Adipose tissue (tissue), 3 donors: ENCODE measurements around the gene KLK5. TPM values are rescaled to one million over a fixed set of nuclear protein-coding genes. Genes with fewer than 3 reads are reported as not detected.
"Not testable (repeated sequence)": the region's sequence is repeated elsewhere in the genome, so short reads cannot be mapped to it uniquely, and the experiment has no call there.

ENCODE experiments used
- H3K27ac ChIP-seq: one replicate; pipeline ENCODE4 v1.5.1; 2013; ENCODE audit warnings: low read depth, low read length
- WGBS, 3 donors: extraction: QIAGEN DNeasy Blood & Tissue Kit; methylation state at CpG; one replicate each; pipeline ENCODE4 v1.1.7; 2013; 5-methylcytosine and 5-hydroxymethylcytosine counted together
- polyA plus RNA-seq, 3 donors: library from polyadenylated mRNA; stranded (reverse); fragments of 200-250 nt; gene quantifications; one replicate each; pipeline ENCODE4 v1.2.3, GENCODE V29; 2013
- donor health status: healthy with polysubstance abuse.
- donor health status: Bipolar disorder and iron deficiency.
- donor health status: healthy.

The KLK5 gene
- polyA plus RNA-seq, 3 donors = 0.28 to 1.3 TPM; not detected in 1

- no peak overlapping the region for H3K27ac ChIP-seq
- WGBS, 3 donors = 10 to 15% (median 12%) methylated on average over 5 of the region's 5 CpGs
Observed at GRCh38 chr19:50906217-50906616, 46.6 kb downstream of the KLK5 start.

- WGBS, 3 donors = 50 to 70% (median 64%) methylated on average over 2 to 4 of the region's 4 CpGs
- no peak overlapping the region for H3K27ac ChIP-seq
Observed at GRCh38 chr19:50902640-50903039, 50.2 kb downstream of the KLK5 start.

GRCh38 chr19:50899569-50899968 is 53.3 kb downstream of the KLK5 start:
- WGBS, 3 donors = 84 to 90% (median 89%) methylated on average over 3 of the region's 3 CpGs
- H3K27ac ChIP-seq = no peak overlapping the region

- H3K27ac ChIP-seq = no peak overlapping the region
- WGBS, 3 donors = 68 to 79% (median 76%) methylated on average over 4 of the region's 4 CpGs
Observed at GRCh38 chr19:50898018-50898417, 54.8 kb downstream of the KLK5 start.

GRCh38 chr19:50897612-50898011 is 55.2 kb downstream of the KLK5 start:
- WGBS, 3 donors = 59 to 79% (median 77%) methylated on average over 3 of the region's 3 CpGs
- no peak overlapping the region for H3K27ac ChIP-seq

- H3K27ac ChIP-seq = no peak overlapping the region
- WGBS, 3 donors = 53 to 67% (median 56%) methylated on average over 3 of the region's 3 CpGs
Observed at GRCh38 chr19:50897191-50897607, 55.6 kb downstream of the KLK5 start.

GRCh38 chr19:50896591-50897190 is 56.1 kb downstream of the KLK5 start:
- H3K27ac ChIP-seq = no peak overlapping the region
- 58 to 71% (median 66%) methylated on average over 6 of the region's 6 CpGs for WGBS, 3 donors

GRCh38 chr19:50896089-50896590 is 56.7 kb downstream of the KLK5 start:
- H3K27ac ChIP-seq = not testable (repeated sequence)
- WGBS, 3 donors = 78 to 85% (median 85%) methylated on average over 9 of the region's 9 CpGs

- WGBS, 3 donors = 53 to 68% (median 67%) methylated on average over 10 of the region's 10 CpGs
- no peak overlapping the region for H3K27ac ChIP-seq
Observed at GRCh38 chr19:50894478-50895356, 58.1 kb downstream of the KLK5 start.

Other genes with a start within 250 kb of the KLK5 start
- gene SHANK1, start 233.2 kb downstream of the KLK5 start, polyA plus RNA-seq = 1 to 10 TPM in 1 of 3 donors, under 1 TPM in 2; 0.02 to 1.1 (median 0.33) TPM
- gene CLEC11A, start 229.7 kb downstream of the KLK5 start, polyA plus RNA-seq = 10 to 100 TPM in 1 of 3 donors, 1 to 10 TPM in 2; 4.8 to 11.4 (median 5.3) TPM
- not detected for gene GPR32, start 182.6 kb downstream of the KLK5 start, polyA plus RNA-seq
- not detected for gene ACP4, start 162.6 kb downstream of the KLK5 start, polyA plus RNA-seq
- 1,000 to 10,000 TPM in 1 of 3 donors, under 1 TPM in 1, not detected in 1; 0.92 to 1,524 TPM for gene KLK1, start 129.3 kb downstream of the KLK5 start, polyA plus RNA-seq
- under 1 TPM in 1 of 3 donors, not detected in 2; 0.10 TPM for gene KLK15, start 119.5 kb downstream of the KLK5 start, polyA plus RNA-seq
- gene KLK3, start 98.1 kb downstream of the KLK5 start, polyA plus RNA-seq = under 1 TPM in 1 of 3 donors, not detected in 2; 0.05 TPM
- gene KLK2, start 79.6 kb downstream of the KLK5 start, polyA plus RNA-seq = under 1 TPM in 1 of 3 donors, not detected in 2; 0.03 TPM
- not detected for gene KLK4, start 41.6 kb downstream of the KLK5 start, polyA plus RNA-seq
- under 1 TPM in 2 of 3 donors, not detected in 1; 0.03 to 0.18 TPM for gene KLK6, start 16.6 kb upstream of the KLK5 start, polyA plus RNA-seq
- 1 to 10 TPM in 1 of 3 donors, under 1 TPM in 2; 0.03 to 1.3 (median 0.86) TPM for gene KLK7, start 30.9 kb upstream of the KLK5 start, polyA plus RNA-seq
- gene KLK8, start 48.6 kb upstream of the KLK5 start, polyA plus RNA-seq = 1 to 10 TPM in 2 of 3 donors, under 1 TPM in 1; 0.97 to 6.6 (median 1.3) TPM
- 1 to 10 TPM in 1 of 3 donors, under 1 TPM in 2; 0.15 to 1.3 (median 0.90) TPM for gene KLK10, start 66.7 kb upstream of the KLK5 start, polyA plus RNA-seq
- gene KLK11, start 73.6 kb upstream of the KLK5 start, polyA plus RNA-seq = 10 to 100 TPM in 1 of 3 donors, 1 to 10 TPM in 2; 4.3 to 12.1 (median 9.5) TPM
- under 1 TPM in 1 of 3 donors, not detected in 2; 0.55 TPM for gene KLK12, start 82.0 kb upstream of the KLK5 start, polyA plus RNA-seq
- gene KLK13, start 112.1 kb upstream of the KLK5 start, polyA plus RNA-seq = 1 to 10 TPM in 2 of 3 donors, not detected in 1; 1.2 to 1.3 TPM
- gene KLK14, start 129.8 kb upstream of the KLK5 start, polyA plus RNA-seq = under 1 TPM in 2 of 3 donors, not detected in 1; 0.07 to 0.20 TPM
- gene CTU1, start 155.4 kb upstream of the KLK5 start, polyA plus RNA-seq = 1 to 10 TPM; 1.2 to 4.9 (median 3.2) TPM
- gene SIGLEC9, start 171.9 kb upstream of the KLK5 start, polyA plus RNA-seq = 1 to 10 TPM in 2 of 3 donors, under 1 TPM in 1; 0.78 to 7.1 (median 4.3) TPM
- 1 to 10 TPM in 2 of 3 donors, under 1 TPM in 1; 0.59 to 5.1 (median 2.3) TPM for gene SIGLEC7, start 189.3 kb upstream of the KLK5 start, polyA plus RNA-seq